Kidney epithelial cell (primary cell): ENCODE data around the gene KIF5C. TPM values are rescaled to one million over a fixed set of nuclear protein-coding genes. Genes with fewer than 3 reads are reported as not detected.
A peak's percentile ranks its signal among the peaks of the same experiment; 100 is the strongest.

Experiments
- DNase-seq: peaks from one replicate; pipeline ENCODE4 v3.0.0-alpha.2; 2010; ENCODE audit warnings: low read depth
- H3K27me3 ChIP-seq: 2 replicates; pipeline ENCODE4 v1.6.0; 2011; ENCODE audit warnings: low read length; ENCODE audit not compliant: control insufficient read depth, insufficient read depth
- H3K36me3 ChIP-seq: 2 replicates; pipeline ENCODE4 v1.5.1; 2011; ENCODE audit warnings: low read length; ENCODE audit not compliant: control insufficient read depth, insufficient read depth
- H3K4me3 ChIP-seq: 2 replicates; pipeline ENCODE4 v1.5.1; 2011; ENCODE audit warnings: low read depth, mild to moderate bottlenecking, control low read depth, low read length
- total RNA-seq: library from RNA; depleted of rRNA; stranded (reverse); fragments of >200 nt; gene quantifications from 2 replicates; pipeline ENCODE4 v1.2.3, GENCODE V29; 2015
- TF ChIP-seq, protein P1 (sequence below): IDR thresholded peaks from 2 replicates; pipeline ENCODE4 v1.5.1; 2011; ENCODE audit warnings: mild to moderate bottlenecking, moderate library complexity, low read length, control low read depth, inconsistent platforms; ENCODE audit not compliant: insufficient read depth, poor library complexity, severe bottlenecking

Gene KIF5C
- 7.0 and 8.7 TPM in 2 replicates for total RNA-seq

DNA sequence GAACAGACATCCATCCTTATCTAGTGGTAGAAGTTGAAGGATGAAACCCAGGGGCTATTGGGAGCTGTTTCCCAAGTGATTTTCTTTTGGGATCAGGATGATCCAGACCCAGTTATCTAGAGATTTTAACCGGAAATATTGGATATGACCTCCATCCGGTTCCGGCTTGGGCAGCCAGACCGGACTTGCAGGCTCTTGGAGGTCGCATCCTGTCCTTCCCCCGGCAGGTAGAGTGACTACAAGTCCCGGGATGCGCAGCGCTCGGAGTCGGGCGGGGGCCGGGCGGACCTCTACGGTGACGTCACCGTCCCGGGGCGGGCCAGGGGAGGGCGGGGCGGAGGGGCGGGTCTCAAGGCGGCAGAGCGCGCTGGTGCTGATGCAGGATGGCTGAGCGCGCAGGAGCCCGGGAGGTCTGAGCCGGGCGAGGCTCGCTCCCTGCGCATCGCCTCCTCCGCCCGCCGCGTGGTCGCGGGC lies at the start of gene KIF5C:
KIF5C (plus strand) TSS at position 360 of the 474 bp plus-strand sequence. CDS start 391 bp downstream, outside the sequence.
- Histone ChIP-seq H3K27me3 (peaks cover 18% of the 10 kb centered on the region), H3K4me3 (peak within 1 kb of the TSS; percentile 26), H3K36me3 (no peaks in the 10 kb centered on the region)
- peak; percentile 65 for DNase-seq
- TF ChIP-seq, protein P1, sequence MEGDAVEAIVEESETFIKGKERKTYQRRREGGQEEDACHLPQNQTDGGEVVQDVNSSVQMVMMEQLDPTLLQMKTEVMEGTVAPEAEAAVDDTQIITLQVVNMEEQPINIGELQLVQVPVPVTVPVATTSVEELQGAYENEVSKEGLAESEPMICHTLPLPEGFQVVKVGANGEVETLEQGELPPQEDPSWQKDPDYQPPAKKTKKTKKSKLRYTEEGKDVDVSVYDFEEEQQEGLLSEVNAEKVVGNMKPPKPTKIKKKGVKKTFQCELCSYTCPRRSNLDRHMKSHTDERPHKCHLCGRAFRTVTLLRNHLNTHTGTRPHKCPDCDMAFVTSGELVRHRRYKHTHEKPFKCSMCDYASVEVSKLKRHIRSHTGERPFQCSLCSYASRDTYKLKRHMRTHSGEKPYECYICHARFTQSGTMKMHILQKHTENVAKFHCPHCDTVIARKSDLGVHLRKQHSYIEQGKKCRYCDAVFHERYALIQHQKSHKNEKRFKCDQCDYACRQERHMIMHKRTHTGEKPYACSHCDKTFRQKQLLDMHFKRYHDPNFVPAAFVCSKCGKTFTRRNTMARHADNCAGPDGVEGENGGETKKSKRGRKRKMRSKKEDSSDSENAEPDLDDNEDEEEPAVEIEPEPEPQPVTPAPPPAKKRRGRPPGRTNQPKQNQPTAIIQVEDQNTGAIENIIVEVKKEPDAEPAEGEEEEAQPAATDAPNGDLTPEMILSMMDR = no peak

- TF ChIP-seq, protein P1 = no peak
- Histone ChIP-seq H3K4me3 (no peak overlapping the region), H3K27me3 (no peaks in the 10 kb centered on the region), H3K36me3 (no peaks in the 10 kb centered on the region)
- DNase-seq = no peak
Measured at GRCh38 chr2:148826791-148827190, 48.2 kb upstream of the KIF5C start.

DNA sequence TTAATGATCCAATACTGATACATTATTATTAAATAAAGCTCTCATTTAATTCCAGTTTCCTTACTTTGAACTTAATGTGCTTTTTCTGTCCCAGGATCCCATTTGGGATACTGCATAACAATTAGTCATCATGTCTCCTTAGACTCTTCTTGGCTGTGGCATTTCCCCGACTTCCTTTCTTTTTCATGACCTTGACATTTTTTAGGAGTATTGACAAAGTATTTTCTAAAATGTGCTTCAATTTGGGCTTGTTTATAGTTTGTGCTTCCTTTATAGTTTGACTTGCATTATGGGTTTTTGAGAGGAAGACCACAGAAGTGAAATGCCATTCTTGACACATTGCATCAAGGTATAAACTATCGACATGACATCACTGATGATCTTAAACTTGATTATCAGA lies 46.1 kb upstream of the KIF5C start:
- DNase-seq = no peak
- Histone ChIP-seq H3K4me3 (no peak overlapping the region), H3K36me3 (no peaks in the 10 kb centered on the region), H3K27me3 (no peaks in the 10 kb centered on the region)
- TF ChIP-seq, protein P1 = no peak

GRCh38 chr2:148829618-148830017 lies 45.4 kb upstream of the KIF5C start:
- Histone ChIP-seq H3K27me3 (no peaks in the 10 kb centered on the region), H3K4me3 (no peak overlapping the region), H3K36me3 (no peaks in the 10 kb centered on the region)
- TF ChIP-seq, protein P1 = peak; percentile 17
- no peak for DNase-seq

DNA sequence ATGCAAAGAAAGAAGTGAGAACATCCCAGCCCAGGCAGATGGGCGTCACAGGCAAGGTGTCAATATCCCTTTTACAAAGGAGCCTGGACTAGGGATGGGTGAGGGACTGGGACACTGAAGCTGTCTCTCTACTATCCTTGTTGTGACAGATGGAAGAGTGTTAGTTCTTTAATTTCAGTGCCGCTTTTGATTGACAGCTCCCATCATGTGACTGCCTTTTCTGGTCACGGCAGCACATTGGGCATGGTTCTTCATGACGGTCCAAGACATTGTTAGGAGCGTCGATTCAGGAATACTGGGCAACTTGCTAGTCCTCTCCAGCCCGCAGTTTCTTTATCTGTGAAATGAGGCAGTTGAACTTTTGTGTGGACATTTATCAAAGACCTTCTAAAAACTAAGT lies 42.4 kb upstream of the KIF5C start:
- H3K4me3 ChIP-seq = no peak overlapping the region
- no peak for DNase-seq
- H3K27me3 ChIP-seq = no peaks in the 10 kb centered on the region
- TF ChIP-seq, protein P1 = no peak
- H3K36me3 ChIP-seq = no peaks in the 10 kb centered on the region

DNA sequence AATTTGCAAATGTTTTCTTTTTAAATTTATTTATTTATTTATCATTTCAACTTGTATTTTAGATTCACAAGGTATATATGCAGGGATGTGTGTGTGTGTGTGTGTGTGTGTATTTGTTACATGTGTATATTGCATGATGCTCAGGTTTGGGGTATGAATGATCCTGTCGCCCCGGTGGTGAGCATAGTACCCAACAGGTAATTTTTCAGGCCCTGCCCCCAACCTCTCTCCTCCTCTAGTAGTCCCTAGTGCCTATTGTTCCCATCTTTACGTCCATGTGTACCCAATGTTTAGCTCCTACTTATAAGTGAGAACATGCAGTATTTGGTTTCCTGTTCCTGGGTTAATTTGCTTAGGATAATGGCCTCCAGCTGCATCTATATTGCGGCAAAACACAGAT lies 33.0 kb upstream of the KIF5C start:
- H3K4me3 ChIP-seq = no peak overlapping the region
- H3K36me3 ChIP-seq = no peaks in the 10 kb centered on the region
- TF ChIP-seq, protein P1 = no peak
- DNase-seq = no peak
- no peaks in the 10 kb centered on the region for H3K27me3 ChIP-seq
